Astrocyte of the cerebellum (primary cell): ENCODE measurements around the gene SCUBE2.
"Not testable (repeated sequence)": the region's sequence is repeated elsewhere in the genome, so short reads cannot be mapped to it uniquely, and the experiment has no call there.

Experiments used
- DNase-seq: peaks from one replicate; pipeline ENCODE4 v3.0.0-alpha.2; 2011; ENCODE audit warnings: low read depth
- H3K4me3 ChIP-seq: 2 replicates; pipeline ENCODE4 v1.5.1; 2011; ENCODE audit warnings: mild to moderate bottlenecking, low read depth, low read length, moderate library complexity
- in situ Hi-C: cut with HindIII; loops from 2 replicates; pipeline ENCODE4 v1.10.0; 2017; ENCODE audit warnings: low sequenced_read_pairs
- TF ChIP-seq, protein P1 (sequence below): IDR thresholded peaks from 2 replicates; pipeline ENCODE4 v1.5.1; 2012; ENCODE audit warnings: low read length, low read depth, moderate library complexity, mild to moderate bottlenecking; ENCODE audit errors: missing control alignments

The SCUBE2 gene

GRCh38 chr11:9015677-9016076 is 75.7 kb downstream of the SCUBE2 start:
- in situ Hi-C loops: no loop called here
- H3K4me3 ChIP-seq: no peak overlapping the region
- DNase-seq: peak; percentile 69
- TF ChIP-seq, protein P1, sequence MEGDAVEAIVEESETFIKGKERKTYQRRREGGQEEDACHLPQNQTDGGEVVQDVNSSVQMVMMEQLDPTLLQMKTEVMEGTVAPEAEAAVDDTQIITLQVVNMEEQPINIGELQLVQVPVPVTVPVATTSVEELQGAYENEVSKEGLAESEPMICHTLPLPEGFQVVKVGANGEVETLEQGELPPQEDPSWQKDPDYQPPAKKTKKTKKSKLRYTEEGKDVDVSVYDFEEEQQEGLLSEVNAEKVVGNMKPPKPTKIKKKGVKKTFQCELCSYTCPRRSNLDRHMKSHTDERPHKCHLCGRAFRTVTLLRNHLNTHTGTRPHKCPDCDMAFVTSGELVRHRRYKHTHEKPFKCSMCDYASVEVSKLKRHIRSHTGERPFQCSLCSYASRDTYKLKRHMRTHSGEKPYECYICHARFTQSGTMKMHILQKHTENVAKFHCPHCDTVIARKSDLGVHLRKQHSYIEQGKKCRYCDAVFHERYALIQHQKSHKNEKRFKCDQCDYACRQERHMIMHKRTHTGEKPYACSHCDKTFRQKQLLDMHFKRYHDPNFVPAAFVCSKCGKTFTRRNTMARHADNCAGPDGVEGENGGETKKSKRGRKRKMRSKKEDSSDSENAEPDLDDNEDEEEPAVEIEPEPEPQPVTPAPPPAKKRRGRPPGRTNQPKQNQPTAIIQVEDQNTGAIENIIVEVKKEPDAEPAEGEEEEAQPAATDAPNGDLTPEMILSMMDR: peak; percentile 83

DNA sequence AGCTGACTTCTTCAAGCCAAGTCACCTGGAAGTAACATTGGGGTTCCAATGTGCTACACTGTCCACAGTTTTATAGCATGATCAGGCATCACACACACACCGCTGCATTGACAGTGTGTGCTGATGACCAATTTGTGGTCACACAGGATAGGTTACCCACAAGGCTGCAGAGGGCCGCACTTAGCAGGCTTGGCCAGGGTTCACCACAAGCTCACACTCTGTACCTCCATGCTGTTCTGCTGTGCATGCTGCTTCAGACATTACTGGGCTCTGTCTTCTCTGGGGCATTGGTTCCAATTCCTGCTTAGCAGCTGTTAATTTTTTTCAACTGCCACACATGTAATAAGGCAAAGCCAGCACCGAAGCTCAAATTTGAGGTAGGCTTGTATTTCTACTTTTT is 76.6 kb downstream of the SCUBE2 start:
- no peak for DNase-seq
- no peak overlapping the region for H3K4me3 ChIP-seq
- TF ChIP-seq, protein P1: no peak
- in situ Hi-C loops: no loop called here

GRCh38 chr11:9013373-9013772 is 78.0 kb downstream of the SCUBE2 start:
- H3K4me3 ChIP-seq: no peak overlapping the region
- no peak for DNase-seq
- TF ChIP-seq, protein P1: no peak
- in situ Hi-C loops: no loop called here

GRCh38 chr11:9009538-9009937 is 81.9 kb downstream of the SCUBE2 start:
- in situ Hi-C loops, H3K4me3 ChIP-seq, DNase-seq: not testable (repeated sequence)

DNA sequence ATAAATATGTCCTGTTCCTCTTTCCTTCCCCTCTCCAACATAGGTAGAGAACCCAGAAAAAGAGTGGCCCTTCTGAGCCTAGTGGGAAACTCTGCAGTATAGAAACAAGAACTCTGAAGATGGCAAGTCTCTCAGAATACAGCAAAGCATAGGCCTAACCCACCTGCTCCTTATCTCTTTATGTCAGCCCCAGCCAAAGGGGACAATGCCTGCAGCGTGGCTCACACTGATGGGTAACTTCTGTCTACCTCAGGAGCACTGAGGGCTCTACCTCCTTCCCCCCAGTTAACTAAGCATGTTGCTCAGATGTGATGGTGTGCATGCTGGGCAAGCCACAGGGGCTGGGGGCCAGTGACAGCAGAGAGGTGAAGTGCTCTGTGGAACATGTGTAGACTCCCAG is 82.7 kb downstream of the SCUBE2 start:
- TF ChIP-seq, protein P1: no peak
- H3K4me3 ChIP-seq: no peak overlapping the region
- in situ Hi-C loops: no loop called here
- no peak for DNase-seq

- DNase-seq: no peak
- H3K4me3 ChIP-seq: no peak overlapping the region
- TF ChIP-seq, protein P1: no peak
- in situ Hi-C loops: no loop called here
Observed at GRCh38 chr11:9008011-9008550, 83.3 kb downstream of the SCUBE2 start.

DNA sequence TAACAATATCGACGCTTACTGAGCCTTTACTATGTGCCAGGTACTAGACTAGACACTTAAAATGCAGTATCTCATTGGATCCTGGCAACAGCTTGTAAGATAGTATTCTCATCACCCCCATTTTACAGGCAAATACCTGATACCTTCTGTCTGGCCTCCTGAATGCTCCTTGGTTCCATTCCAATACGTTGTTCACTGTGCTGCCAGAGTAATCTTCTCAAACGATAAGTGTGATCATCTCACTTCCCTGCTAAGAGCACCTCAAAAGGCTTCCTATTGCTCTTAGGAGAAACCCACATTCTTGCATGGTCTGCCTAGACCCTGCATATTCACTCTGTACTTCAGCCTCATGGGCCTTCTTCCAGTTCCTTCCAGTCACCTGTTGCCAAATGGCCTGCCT is 86.3 kb downstream of the SCUBE2 start:
- TF ChIP-seq, protein P1: no peak
- in situ Hi-C loops: no loop called here
- no peak overlapping the region for H3K4me3 ChIP-seq
- no peak for DNase-seq
